ENCODE data around the gene COL26A1. TPM values are rescaled to one million over a fixed set of nuclear protein-coding genes. Genes with fewer than 3 reads are reported as not detected.

The COL26A1 gene
- total and polyA plus RNA-seq, 4 donors: 0.05 to 4.7 (median 0.28) TPM

- no peak for DNase-seq
- no peak overlapping the region for H3K4me3 ChIP-seq
- no peak for ATAC-seq (ENCODE audit: insufficient read depth, low FRiP score)
- 80 to 87% methylated on average over 5 of the region's 5 CpGs for WGBS, 2 donors
- no peak overlapping the region for H3K9ac ChIP-seq (ENCODE audit: insufficient read depth in 1 of 2, low read length in 2 of 2)
- H3K27me3 ChIP-seq (ENCODE audit: control insufficient read depth in 3 of 3, insufficient read depth in 3 of 3, low read length in 2 of 3): no peaks in the 10 kb centered on the region
- no peaks in the 10 kb centered on the region for H3K36me3 ChIP-seq (ENCODE audit: control insufficient read depth in 4 of 4, insufficient read depth in 4 of 4, low read length in 4 of 4)
- no peak for TF ChIP-seq CTCF (IDR thresholded peaks at IDR 0.05; ENCODE audit: control extremely low read depth, extremely low read depth)
- no peaks in the 10 kb centered on the region for H3K4me1 ChIP-seq (ENCODE audit: control insufficient read depth in 5 of 5, insufficient read depth in 5 of 5, low read length in 5 of 5)
- H3K27ac ChIP-seq (ENCODE audit: low read depth in 1 of 2, low read length in 1 of 2): no peak overlapping the region
- no peaks in the 10 kb centered on the region for H3K9me3 ChIP-seq (ENCODE audit: control insufficient read depth in 4 of 4, insufficient read depth in 3 of 4, low read length in 3 of 4)
Measured at GRCh38 chr7:101589052-101589451, 226.4 kb downstream of the COL26A1 start.

GRCh38 chr7:101589976-101590662, 227.4 kb downstream of the COL26A1 start:
- WGBS, 2 donors: 80 to 87% methylated on average over 15 of the region's 15 CpGs
- H3K27me3 ChIP-seq (ENCODE audit: control insufficient read depth in 3 of 3, insufficient read depth in 3 of 3, low read length in 2 of 3): no peaks in the 10 kb centered on the region
- no peaks in the 10 kb centered on the region for H3K9me3 ChIP-seq (ENCODE audit: control insufficient read depth in 4 of 4, insufficient read depth in 3 of 4, low read length in 3 of 4)
- H3K36me3 ChIP-seq (ENCODE audit: control insufficient read depth in 4 of 4, insufficient read depth in 4 of 4, low read length in 4 of 4): no peaks in the 10 kb centered on the region
- H3K4me1 ChIP-seq (ENCODE audit: control insufficient read depth in 5 of 5, insufficient read depth in 5 of 5, low read length in 5 of 5): no peaks in the 10 kb centered on the region
- H3K9ac ChIP-seq (ENCODE audit: insufficient read depth in 1 of 2, low read length in 2 of 2): no peak overlapping the region
- no peak for DNase-seq
- no peak overlapping the region for H3K4me3 ChIP-seq
- ATAC-seq (ENCODE audit: insufficient read depth, low FRiP score): no peak
- H3K27ac ChIP-seq (ENCODE audit: low read depth in 1 of 2, low read length in 1 of 2): no peak overlapping the region
- TF ChIP-seq CTCF (IDR thresholded peaks at IDR 0.05; ENCODE audit: control extremely low read depth, extremely low read depth): no peak

GRCh38 chr7:101590663-101591435, 228.2 kb downstream of the COL26A1 start:
- H3K36me3 ChIP-seq (ENCODE audit: control insufficient read depth in 4 of 4, insufficient read depth in 4 of 4, low read length in 4 of 4): no peaks in the 10 kb centered on the region
- no peak overlapping the region for H3K27ac ChIP-seq (ENCODE audit: low read depth in 1 of 2, low read length in 1 of 2)
- no peak overlapping the region for H3K9ac ChIP-seq (ENCODE audit: insufficient read depth in 1 of 2, low read length in 2 of 2)
- H3K4me1 ChIP-seq (ENCODE audit: control insufficient read depth in 5 of 5, insufficient read depth in 5 of 5, low read length in 5 of 5): no peaks in the 10 kb centered on the region
- no peak for DNase-seq
- no peaks in the 10 kb centered on the region for H3K9me3 ChIP-seq (ENCODE audit: control insufficient read depth in 4 of 4, insufficient read depth in 3 of 4, low read length in 3 of 4)
- H3K27me3 ChIP-seq (ENCODE audit: control insufficient read depth in 3 of 3, insufficient read depth in 3 of 3, low read length in 2 of 3): no peaks in the 10 kb centered on the region
- ATAC-seq (ENCODE audit: insufficient read depth, low FRiP score): no peak
- TF ChIP-seq CTCF (IDR thresholded peaks at IDR 0.05; ENCODE audit: control extremely low read depth, extremely low read depth): no peak
- WGBS, 2 donors: 92 to 95% methylated on average over 16 to 18 of the region's 18 CpGs
- H3K4me3 ChIP-seq: no peak overlapping the region
